Keratinocyte (primary cell): ENCODE data around the gene TDRD6. TPM values are rescaled to one million over a fixed set of nuclear protein-coding genes. Genes with fewer than 3 reads are reported as not detected.

Experiments
- DNase-seq: peaks from one replicate; pipeline ENCODE4 v3.0.0-alpha.2; 2011; ENCODE audit warnings: low read depth, missing footprints, low spot score
- FAIRE-seq: peaks from 2 replicates; lab custom pipeline; 2011; peaks lifted over from hg19 to GRCh38; lab: Jason Lieb, UNC
- H2AFZ ChIP-seq: 2 replicates; pipeline ENCODE4 v1.6.0; 2012; ENCODE audit warnings: low read length, control low read depth, inconsistent platforms; ENCODE audit not compliant: control insufficient read depth
- H3K27ac ChIP-seq: 2 replicates; pipeline ENCODE4 v1.5.1; 2011; ENCODE audit warnings: low read length; ENCODE audit not compliant: control insufficient read depth, insufficient read depth
- H3K27me3 ChIP-seq: 3 replicates; pipeline ENCODE4 v1.6.0; 2011; ENCODE audit warnings: low read length; ENCODE audit not compliant: control insufficient read depth, insufficient read depth; ENCODE audit errors: extremely low read depth
- H3K36me3 ChIP-seq, 2 experiments: 2 replicates in 1 of 2; 3 replicates in 1 of 2; pipeline ENCODE4 v1.5.1; 2011; ENCODE audit warnings: low read length in 2 of 2, mild to moderate bottlenecking in 1 of 2; ENCODE audit not compliant: control insufficient read depth in 2 of 2, insufficient read depth in 2 of 2; ENCODE audit errors: extremely low read depth in 1 of 2
- H3K4me1 ChIP-seq: 3 replicates; pipeline ENCODE4 v1.5.1; 2011; ENCODE audit warnings: low read length; ENCODE audit not compliant: control insufficient read depth, insufficient read depth; ENCODE audit errors: extremely low read depth
- H3K4me2 ChIP-seq: 3 replicates; pipeline ENCODE4 v1.6.0; 2011; ENCODE audit warnings: low read depth, low read length; ENCODE audit not compliant: control insufficient read depth, insufficient read depth; ENCODE audit errors: extremely low read depth
- H3K4me3 ChIP-seq, 3 experiments: fragments of 200-600 bp in 1 of 3; sonication (generic) in 1 of 3; 2 replicates in 2 of 3; 3 replicates in 1 of 3; pipeline ENCODE4 v1.5.1; 2011 to 2016; ENCODE audit warnings: low read length in 3 of 3, mild to moderate bottlenecking in 3 of 3, control low read depth in 2 of 3, inconsistent platforms in 1 of 3, low read depth in 1 of 3, mixed read lengths in 1 of 3, mixed run types in 1 of 3, moderate library complexity in 1 of 3; ENCODE audit not compliant: control insufficient read depth in 2 of 3, insufficient read depth in 2 of 3; ENCODE audit errors: extremely low read depth in 1 of 3
- H3K79me2 ChIP-seq: 2 replicates; pipeline ENCODE4 v1.6.0; 2012; ENCODE audit warnings: low read length; ENCODE audit not compliant: control insufficient read depth, insufficient read depth
- H3K9ac ChIP-seq: 3 replicates; pipeline ENCODE4 v1.6.0; 2011; ENCODE audit warnings: low read length; ENCODE audit not compliant: control insufficient read depth, insufficient read depth; ENCODE audit errors: extremely low read depth
- H3K9me1 ChIP-seq: 3 replicates; pipeline ENCODE4 v1.6.0; 2011; ENCODE audit warnings: low read length; ENCODE audit not compliant: control insufficient read depth, insufficient read depth; ENCODE audit errors: extremely low read depth
- H3K9me3 ChIP-seq: 2 replicates; pipeline ENCODE4 v1.5.1; 2012; ENCODE audit warnings: low read depth, low read length; ENCODE audit not compliant: control insufficient read depth
- H4K20me1 ChIP-seq: 3 replicates; pipeline ENCODE4 v1.6.0; 2011; ENCODE audit warnings: low read length; ENCODE audit not compliant: control insufficient read depth, insufficient read depth; ENCODE audit errors: extremely low read depth
- CTCF ChIP-seq, 3 experiments: IDR thresholded peaks in 1 of 3; conservative IDR thresholded peaks in 1 of 3; optimal IDR thresholded peaks in 1 of 3; 2 replicates in 2 of 3; 3 replicates in 1 of 3; pipeline versions ENCODE3 to v1.5.1; 2011; ENCODE audit warnings: low read length in 3 of 3, mild to moderate bottlenecking in 3 of 3, moderate library complexity in 2 of 3, control low read depth in 1 of 3, inconsistent platforms in 1 of 3; ENCODE audit not compliant: insufficient read depth in 2 of 3; ENCODE audit errors: extremely low read depth in 1 of 3
- EZH2 ChIP-seq: IDR thresholded peaks from one replicate; pipeline ENCODE4 v1.6.1; 2012; ENCODE audit warnings: inconsistent platforms, mild to moderate bottlenecking, low read length, moderate library complexity
- dilution Hi-C: fragments of 300-500 bp; cut with MboI; formaldehyde crosslinking; loops from one replicate; pipeline ENCODE4 v1.7.0; 2020; ENCODE audit warnings: low sequenced_read_pairs; ENCODE audit not compliant: extremely low pct_ligation_motif_present
- polyA plus RNA-seq, 5 experiments: library from polyadenylated mRNA; depleted of rRNA in 3 of 5; stranded (reverse) in 3 of 5; stranded (forward) in 1 of 5; unstranded in 1 of 5; fragments of >200 nt; gene quantifications; 1 replicate in 1 of 5; 2 replicates in 3 of 5; 3 replicates in 1 of 5; pipeline versions ENCODE4 v1.2.1 to v1.2.3, GENCODE V29; 2011 to 2012; ENCODE audit warnings: missing spikeins in 2 of 5, low read depth in 1 of 5, low replicate concordance in 1 of 5

Gene TDRD6
- polyA plus RNA-seq, 1 donor (not counting 4 experiments of a cell fraction or from before 2014, with no cell fraction given), result 0.25 TPM

GRCh38 chr6:46690911-46691451 is 3.3 kb downstream of the TDRD6 start:
- H3K4me3 ChIP-seq, result no peak overlapping the region
- no peak overlapping the region for H3K27ac ChIP-seq
- no peaks in the 10 kb centered on the region for H3K4me1 ChIP-seq
- H3K9me1 ChIP-seq, result no peaks in the 10 kb centered on the region
- H3K4me2 ChIP-seq, result no peak overlapping the region
- DNase-seq, result no peak
- H3K9me3 ChIP-seq, result no peaks in the 10 kb centered on the region
- H3K36me3 ChIP-seq, result no peaks in the 10 kb centered on the region
- H3K79me2 ChIP-seq, result no peaks in the 10 kb centered on the region
- no peak for FAIRE-seq
- no peak overlapping the region for H2AFZ ChIP-seq
- TF ChIP-seq EZH2 (no peak), CTCF (optimal IDR thresholded peaks at IDR 0.05 in 1 of 3, IDR thresholded peaks at IDR 0.05 in 1 of 3, conservative IDR thresholded peaks at IDR 0.05 in 1 of 3; ENCODE audit: extremely low read depth in 1 of 3, insufficient read depth in 2 of 3, low read length in 3 of 3) (no peak)
- H3K9ac ChIP-seq, result no peak overlapping the region
- no peaks in the 10 kb centered on the region for H3K27me3 ChIP-seq
- H4K20me1 ChIP-seq, result no peaks in the 10 kb centered on the region
- dilution Hi-C loops, result no loop called here

GRCh38 chr6:46699970-46700369 is 12.3 kb downstream of the TDRD6 start:
- no peak overlapping the region for H3K4me3 ChIP-seq
- dilution Hi-C loops, result no loop called here
- DNase-seq (no peak), FAIRE-seq (no peak)
- H3K79me2 ChIP-seq, result no peaks in the 10 kb centered on the region
- no peak overlapping the region for H3K27ac ChIP-seq
- H3K9me1 ChIP-seq, result no peaks in the 10 kb centered on the region
- no peak overlapping the region for H2AFZ ChIP-seq
- H3K36me3 ChIP-seq, result no peaks in the 10 kb centered on the region
- H4K20me1 ChIP-seq, result no peaks in the 10 kb centered on the region
- no peak overlapping the region for H3K9ac ChIP-seq
- H3K27me3 ChIP-seq, result no peaks in the 10 kb centered on the region
- no peaks in the 10 kb centered on the region for H3K4me1 ChIP-seq
- no peak overlapping the region for H3K4me2 ChIP-seq
- no peak for TF ChIP-seq CTCF (optimal IDR thresholded peaks at IDR 0.05 in 1 of 3, IDR thresholded peaks at IDR 0.05 in 1 of 3, conservative IDR thresholded peaks at IDR 0.05 in 1 of 3; ENCODE audit: extremely low read depth in 1 of 3, insufficient read depth in 2 of 3, low read length in 3 of 3)
- no peak for TF ChIP-seq EZH2
- H3K9me3 ChIP-seq, result no peaks in the 10 kb centered on the region
